CD4-positive, alpha-beta memory T cell (primary cell): ENCODE measurements around the gene PRTFDC1. TPM values are rescaled to one million over a fixed set of nuclear protein-coding genes. Genes with fewer than 3 reads are reported as not detected.
"Not testable (repeated sequence)": the region's sequence is repeated elsewhere in the genome, so short reads cannot be mapped to it uniquely, and the experiment has no call there.

Source experiments
- CTCF ChIA-PET: fragments of 350-600 bp; sonication (Branson Sonifier 250); formaldehyde crosslinking; loops from one replicate; lab custom pipeline; 2021; ENCODE audit warnings: inconsistent platforms; ENCODE audit not compliant: partially characterized antibody; lab: Charles Lee
- POLR2A ChIA-PET: fragments of 350-600 bp; sonication (Branson Sonifier 250); formaldehyde crosslinking; loops from one replicate; lab custom pipeline; 2021; ENCODE audit not compliant: partially characterized antibody; lab: Charles Lee
- DNase-seq, 5 donors: peaks; one replicate each; pipeline versions ENCODE4 v3.0.0 to v3.0.0-alpha.2; 2020 to 2022; ENCODE audit warnings: mixed read lengths in 1 of 5
- H3K27ac ChIP-seq: one replicate; pipeline ENCODE4 v1.7.0; 2013; ENCODE audit warnings: low read depth, low read length
- H3K27me3 ChIP-seq: 2 replicates; pipeline ENCODE4 v1.7.0; 2013; ENCODE audit warnings: mild to moderate bottlenecking, low read length, moderate library complexity; ENCODE audit not compliant: insufficient read depth
- H3K36me3 ChIP-seq: 2 replicates; pipeline ENCODE4 v1.7.0; 2013; ENCODE audit warnings: mild to moderate bottlenecking, low read length, moderate library complexity; ENCODE audit not compliant: insufficient read depth
- H3K4me1 ChIP-seq: 2 replicates; pipeline ENCODE4 v1.7.0; 2013; ENCODE audit warnings: mild to moderate bottlenecking, low read length, moderate library complexity; ENCODE audit not compliant: insufficient read depth
- H3K4me3 ChIP-seq, 2 donors: one replicate each; pipeline ENCODE4 v1.7.0; 2013; ENCODE audit warnings: low read length in 2 of 2, mild to moderate bottlenecking in 1 of 2
- H3K9me3 ChIP-seq, 2 donors: one replicate each; pipeline ENCODE4 v1.7.0; 2013; ENCODE audit warnings: low read length in 2 of 2, control low read depth in 1 of 2; ENCODE audit not compliant: control insufficient read depth in 1 of 2
- H3K27ac Mint-ChIP-seq, 7 donors: one replicate each; pipeline ENCODE4 v1.8.0; 2020 to 2021; ENCODE audit warnings: mixed read lengths in 7 of 7, mild to moderate bottlenecking in 6 of 7, inconsistent platforms in 3 of 7, moderate library complexity in 3 of 7
- H3K27me3 Mint-ChIP-seq, 2 donors: one replicate each; pipeline ENCODE4 v1.8.0; 2020 to 2021; ENCODE audit warnings: mixed read lengths in 2 of 2
- H3K36me3 Mint-ChIP-seq, 2 donors: one replicate each; pipeline ENCODE4 v1.8.0; 2020 to 2021; ENCODE audit warnings: mixed read lengths in 2 of 2, inconsistent platforms in 1 of 2, mild to moderate bottlenecking in 1 of 2
- H3K4me1 Mint-ChIP-seq, 4 donors: one replicate each; pipeline ENCODE4 v1.8.0; 2020 to 2021; ENCODE audit warnings: mixed read lengths in 4 of 4, mild to moderate bottlenecking in 1 of 4
- H3K4me3 Mint-ChIP-seq, 8 donors: one replicate each; pipeline ENCODE4 v1.8.0; 2020 to 2021; ENCODE audit warnings: mixed read lengths in 8 of 8, mild to moderate bottlenecking in 7 of 8, moderate library complexity in 6 of 8, inconsistent platforms in 3 of 8
- H3K9me3 Mint-ChIP-seq, 8 donors: one replicate each; pipeline ENCODE4 v1.8.0; 2020 to 2021; ENCODE audit warnings: mixed read lengths in 8 of 8, mild to moderate bottlenecking in 5 of 8, inconsistent platforms in 3 of 8, moderate library complexity in 1 of 8
- intact Hi-C: fragments of 100-400 bp; cut with micrococcal nuclease; formaldehyde crosslinking; loops from one replicate; pipeline ENCODE4 v1.15.1; 2023
- polyA plus RNA-seq, 2 donors: library from polyadenylated mRNA; unstranded; fragments of 300-500 nt; fragmentation: Illumina TruSeq; gene quantifications; one replicate each; pipeline ENCODE4 v1.2.3, GENCODE V29; 2021
- total RNA-seq, 2 experiments: library from RNA; stranded (reverse); gene quantifications; one replicate each; pipeline ENCODE4 v1.2.3, GENCODE V29; 2021

Gene PRTFDC1
- total and polyA plus RNA-seq, 4 experiments from 2014 or later: 0.21 to 0.97 (median 0.31) TPM

- H3K27ac Mint-ChIP-seq: no peak overlapping the region
- ChIA-PET POLR2A (no interaction called here), CTCF (interaction anchor here (0.6 to 1.0 kb wide), 2 partner anchors 272 to 363 kb away, joined by 3 read pairs; no protein-coding TSS in a partner anchor)
- peaks cover 0 to 8% (median 4%) of the 10 kb centered on the region in 4 donors for H3K4me1 Mint-ChIP-seq
- H3K36me3 Mint-ChIP-seq: no peaks in the 10 kb centered on the region
- H3K9me3 Mint-ChIP-seq: no peaks in the 10 kb centered on the region
- H3K4me3 Mint-ChIP-seq: no peak overlapping the region
- intact Hi-C loops: no loop called here
- H3K27ac ChIP-seq: no peak overlapping the region
- no peaks in the 10 kb centered on the region for H3K9me3 ChIP-seq
- peaks cover 5% of the 10 kb centered on the region for H3K4me1 ChIP-seq
- peaks cover 0 to 1% of the 10 kb centered on the region in 2 donors for H3K27me3 Mint-ChIP-seq
- H3K4me3 ChIP-seq: no peak overlapping the region
- no peak for DNase-seq
- no peaks in the 10 kb centered on the region for H3K27me3 ChIP-seq
- no peaks in the 10 kb centered on the region for H3K36me3 ChIP-seq
Observed at GRCh38 chr10:24981161-24981710, 28.8 kb upstream of the PRTFDC1 start.

GRCh38 chr10:24979685-24980084, 27.3 kb upstream of the PRTFDC1 start:
- Histone ChIP-seq H3K4me3 (no peak overlapping the region), H3K36me3 (no peaks in the 10 kb centered on the region), H3K4me1 (peaks cover 5% of the 10 kb centered on the region), H3K27ac (no peak overlapping the region), H3K27me3 (no peaks in the 10 kb centered on the region), H3K9me3 (no peaks in the 10 kb centered on the region)
- CTCF ChIA-PET: no interaction called here
- H3K4me1 Mint-ChIP-seq: peaks cover 0 to 8% (median 4%) of the 10 kb centered on the region in 4 donors
- no peak for DNase-seq
- peak overlapping the region in 1 of 7 donors; percentile 33 for H3K27ac Mint-ChIP-seq
- intact Hi-C loops: no loop called here
- H3K9me3 Mint-ChIP-seq: no peaks in the 10 kb centered on the region
- H3K27me3 Mint-ChIP-seq: peaks cover 0 to 1% of the 10 kb centered on the region in 2 donors
- H3K36me3 Mint-ChIP-seq: no peaks in the 10 kb centered on the region
- H3K4me3 Mint-ChIP-seq: no peak overlapping the region
- POLR2A ChIA-PET: no interaction called here

- Histone ChIP-seq H3K27me3 (no peaks in the 10 kb centered on the region), H3K27ac (no peak overlapping the region), H3K9me3 (no peaks in the 10 kb centered on the region), H3K4me1 (peaks cover 3% of the 10 kb centered on the region), H3K36me3 (no peaks in the 10 kb centered on the region), H3K4me3 (no peak overlapping the region)
- no peak for DNase-seq
- CTCF ChIA-PET: interaction anchor here (0.6 to 1.5 kb wide), 3 partner anchors 15 to 357 kb away, joined by 3 to 5 read pairs (median 3); no protein-coding TSS in a partner anchor
- no peaks in the 10 kb centered on the region for H3K36me3 Mint-ChIP-seq
- H3K4me3 Mint-ChIP-seq: no peak overlapping the region
- no peaks in the 10 kb centered on the region for H3K27me3 Mint-ChIP-seq
- H3K9me3 Mint-ChIP-seq: no peaks in the 10 kb centered on the region
- H3K4me1 Mint-ChIP-seq: peaks cover 0 to 4% (median 2%) of the 10 kb centered on the region in 4 donors
- POLR2A ChIA-PET: no interaction called here
- intact Hi-C loops: no loop called here
- H3K27ac Mint-ChIP-seq: no peak overlapping the region
Observed at GRCh38 chr10:24974976-24975375, 22.6 kb upstream of the PRTFDC1 start.

GRCh38 chr10:24973163-24973562, 20.8 kb upstream of the PRTFDC1 start:
- H3K4me3 Mint-ChIP-seq: no peak overlapping the region
- ChIA-PET POLR2A (no interaction called here), CTCF (no interaction called here)
- Histone ChIP-seq H3K27ac (no peak overlapping the region), H3K4me3 (no peak overlapping the region), H3K9me3 (no peaks in the 10 kb centered on the region), H3K27me3 (no peaks in the 10 kb centered on the region), H3K4me1 (peaks cover 4% of the 10 kb centered on the region), H3K36me3 (no peaks in the 10 kb centered on the region)
- H3K27ac Mint-ChIP-seq: no peak overlapping the region
- no peaks in the 10 kb centered on the region for H3K9me3 Mint-ChIP-seq
- H3K27me3 Mint-ChIP-seq: no peaks in the 10 kb centered on the region
- no peaks in the 10 kb centered on the region for H3K36me3 Mint-ChIP-seq
- intact Hi-C loops: no loop called here
- H3K4me1 Mint-ChIP-seq: peaks cover 0 to 7% (median 2%) of the 10 kb centered on the region in 4 donors
- DNase-seq: no peak

GRCh38 chr10:24971374-24971773, 19.0 kb upstream of the PRTFDC1 start:
- intact Hi-C loops: no loop called here
- POLR2A ChIA-PET: no interaction called here
- no peak for DNase-seq
- Histone ChIP-seq H3K4me1 (peaks cover 4% of the 10 kb centered on the region), H3K4me3 (no peak overlapping the region), H3K9me3 (no peaks in the 10 kb centered on the region), H3K36me3 (no peaks in the 10 kb centered on the region), H3K27me3 (no peaks in the 10 kb centered on the region), H3K27ac (no peak overlapping the region)
- Mint-ChIP-seq H3K27me3 (no peaks in the 10 kb centered on the region), H3K27ac (no peak overlapping the region), H3K9me3 (no peaks in the 10 kb centered on the region), H3K36me3 (no peaks in the 10 kb centered on the region), H3K4me3 (no peak overlapping the region), H3K4me1 (peaks cover 0 to 7% (median 2%) of the 10 kb centered on the region in 4 donors)
- CTCF ChIA-PET: no interaction called here

- H3K4me1 Mint-ChIP-seq: peaks cover 0 to 7% (median 2%) of the 10 kb centered on the region in 4 donors
- CTCF ChIA-PET: no interaction called here
- no peak for DNase-seq
Observed at GRCh38 chr10:24969841-24970281, 17.5 kb upstream of the PRTFDC1 start.

GRCh38 chr10:24968951-24969350, 16.5 kb upstream of the PRTFDC1 start:
- H3K27ac Mint-ChIP-seq, POLR2A ChIA-PET, H3K36me3 ChIP-seq, H3K9me3 Mint-ChIP-seq, DNase-seq, H3K4me1 Mint-ChIP-seq, H3K4me3 Mint-ChIP-seq, H3K4me1 ChIP-seq, H3K4me3 ChIP-seq, H3K27me3 ChIP-seq, CTCF ChIA-PET, intact Hi-C loops, H3K9me3 ChIP-seq, H3K36me3 Mint-ChIP-seq, H3K27ac ChIP-seq, H3K27me3 Mint-ChIP-seq: not testable (repeated sequence)

More at GRCh38 chr10:24969841-24970281, 17.5 kb upstream of the PRTFDC1 start:
- no peaks in the 10 kb centered on the region for H3K36me3 Mint-ChIP-seq
- POLR2A ChIA-PET: no interaction called here
- no peaks in the 10 kb centered on the region for H3K9me3 Mint-ChIP-seq
- Histone ChIP-seq H3K27ac (no peak overlapping the region), H3K36me3 (no peaks in the 10 kb centered on the region), H3K27me3 (no peaks in the 10 kb centered on the region), H3K4me1 (peaks cover 4% of the 10 kb centered on the region), H3K9me3 (no peaks in the 10 kb centered on the region), H3K4me3 (no peak overlapping the region)
- intact Hi-C loops: no loop called here
- no peak overlapping the region for H3K27ac Mint-ChIP-seq
- no peaks in the 10 kb centered on the region for H3K27me3 Mint-ChIP-seq
- no peak overlapping the region for H3K4me3 Mint-ChIP-seq
